Sigmoid colon (tissue), 7 donors: ENCODE measurements around the gene XRCC6. TPM values are rescaled to one million over a fixed set of nuclear protein-coding genes. Genes with fewer than 3 reads are reported as not detected.
"Not testable (repeated sequence)": the region's sequence is repeated elsewhere in the genome, so short reads cannot be mapped to it uniquely, and the experiment has no call there.

Experiments used
- DNase-seq: peaks from one replicate; pipeline ENCODE4 v3.0.0-alpha.2; 2019
- H3K27ac ChIP-seq, 4 donors: fragments of 200-600 bp; sonication (generic); one replicate each; pipeline ENCODE4 v1.5.1; 2016 to 2019; ENCODE audit warnings: mild to moderate bottlenecking in 1 of 4
- H3K27me3 ChIP-seq, 3 donors: fragments of 200-600 bp; sonication (generic); one replicate each; pipeline ENCODE4 v1.5.1; 2019; ENCODE audit warnings: mild to moderate bottlenecking in 1 of 3
- H3K36me3 ChIP-seq, 4 donors: fragments of 200-600 bp; sonication (generic); one replicate each; pipeline ENCODE4 v1.5.1; 2016 to 2019
- H3K4me1 ChIP-seq, 4 donors: fragments of 200-600 bp; sonication (generic); one replicate each; pipeline ENCODE4 v1.5.1; 2017 to 2019
- H3K4me3 ChIP-seq, 4 donors: fragments of 200-600 bp; sonication (generic); one replicate each; pipeline ENCODE4 v1.5.1; 2017 to 2019; ENCODE audit warnings: mild to moderate bottlenecking in 2 of 4, moderate library complexity in 1 of 4
- H3K9me3 ChIP-seq, 4 donors: fragments of 200-600 bp in 3 of 4; sonication (generic) in 3 of 4; one replicate each; pipeline versions ENCODE4 v1.5.1 to v1.6.1; 2013 to 2019
- CTCF ChIP-seq, 4 experiments: fragments of 450-650 bp in 3 of 4; fragments of 200-600 bp in 1 of 4; IDR thresholded peaks; one replicate each; pipeline ENCODE4 v1.5.1; 2016 to 2019; ENCODE audit warnings: antibody characterized with exemption in 4 of 4, mild to moderate bottlenecking in 3 of 4, moderate library complexity in 2 of 4
- EP300 ChIP-seq, 4 donors: sonication (generic); formaldehyde crosslinking; IDR thresholded peaks; one replicate each; pipeline ENCODE4 v1.6.1; 2017; ENCODE audit warnings: antibody characterized with exemption in 4 of 4
- POLR2A ChIP-seq, 2 donors: fragments of 450-650 bp; IDR thresholded peaks; one replicate each; pipeline ENCODE4 v1.6.1; 2016; ENCODE audit warnings: antibody characterized with exemption in 2 of 2, mild to moderate bottlenecking in 2 of 2, moderate library complexity in 2 of 2
- POLR2AphosphoS5 ChIP-seq, 4 donors: sonication (generic); formaldehyde crosslinking; IDR thresholded peaks; one replicate each; pipeline ENCODE4 v1.6.1; 2017; ENCODE audit warnings: antibody characterized with exemption in 4 of 4
- WGBS, 2 donors: extraction: QIAGEN DNeasy Blood & Tissue Kit; methylation state at CpG; one replicate each; pipeline ENCODE4 v1.1.7; 2013; 5-methylcytosine and 5-hydroxymethylcytosine counted together
- intact Hi-C: fragments of 100-400 bp; cut with DNase I; formaldehyde crosslinking; loops from one replicate; pipeline ENCODE4 v1.15.1; 2023
- polyA plus RNA-seq, 3 donors: library from polyadenylated mRNA; stranded (reverse); fragments of 200-250 nt; gene quantifications; one replicate each; pipeline ENCODE4 v1.2.3, GENCODE V29; 2013
- total RNA-seq, 4 donors: library from RNA; depleted of rRNA; stranded (reverse); fragments of >200 nt; gene quantifications; one replicate each; pipeline ENCODE4 v1.1.0, GENCODE V29; 2016
- donor health status: healthy with polysubstance abuse.
- donor health status: Bipolar disorder and iron deficiency.
- donor health status: healthy.

Gene XRCC6
- total and polyA plus RNA-seq, 7 donors, result 141 to 220 (median 190) TPM

- Histone ChIP-seq H3K27me3 (no peaks in the 10 kb centered on the region), H3K36me3 (peaks cover 0 to 28% (median 13%) of the 10 kb centered on the region in 4 donors), H3K4me3 (peak overlapping the region in 3 of 4 donors; percentile 52 to 60 (median 58)), H3K4me1 (peaks cover 0 to 25% (median 17%) of the 10 kb centered on the region in 4 donors), H3K27ac (peak overlapping the region; percentile 83 to 90 (median 84)), H3K9me3 (no peaks in the 10 kb centered on the region)
- intact Hi-C loops, result loop anchor here (10.0 kb wide), 1 partner anchor 392 kb away; the partner anchor contains the start of genes NAGA, PHETA2 and SMDT1
- 90 to 93% methylated on average over 9 of the region's 9 CpGs for WGBS, 2 donors
- TF ChIP-seq POLR2A (IDR thresholded peaks at IDR 0.05) (no peak), EP300 (IDR thresholded peaks at IDR 0.05) (no peak), CTCF (IDR thresholded peaks at IDR 0.05) (no peak), POLR2AphosphoS5 (IDR thresholded peaks at IDR 0.05) (no peak)
- peak; percentile 56 for DNase-seq
Observed at GRCh38 chr22:41683052-41683451, 62.0 kb downstream of the XRCC6 start.

- Histone ChIP-seq H3K9me3 (no peaks in the 10 kb centered on the region), H3K27ac (peak overlapping the region in 1 of 4 donors; percentile 86), H3K4me3 (no peak overlapping the region), H3K27me3 (no peaks in the 10 kb centered on the region), H3K4me1 (peaks cover 0 to 28% (median 17%) of the 10 kb centered on the region in 4 donors), H3K36me3 (peaks cover 0 to 22% (median 8%) of the 10 kb centered on the region in 4 donors)
- WGBS, 2 donors, result 80 to 87% methylated on average over 3 of the region's 3 CpGs
- TF ChIP-seq CTCF (IDR thresholded peaks at IDR 0.05), result no peak
- no peak for TF ChIP-seq EP300 (IDR thresholded peaks at IDR 0.05)
- TF ChIP-seq POLR2AphosphoS5 (IDR thresholded peaks at IDR 0.05), result no peak
- no peak for TF ChIP-seq POLR2A (IDR thresholded peaks at IDR 0.05)
- no peak for DNase-seq
- intact Hi-C loops, result loop anchor here (10.0 kb wide), 1 partner anchor 391 kb away; the partner anchor contains the start of genes NAGA, PHETA2 and SMDT1
Observed at GRCh38 chr22:41683616-41684015, 62.5 kb downstream of the XRCC6 start.

GRCh38 chr22:41684194-41684593, 63.1 kb downstream of the XRCC6 start:
- H3K27me3 ChIP-seq, result no peaks in the 10 kb centered on the region
- H3K27ac ChIP-seq, result no peak overlapping the region
- H3K36me3 ChIP-seq, result peaks cover 0 to 16% (median 4%) of the 10 kb centered on the region in 4 donors
- H3K4me3 ChIP-seq, result no peak overlapping the region
- H3K4me1 ChIP-seq, result peaks cover 0 to 28% (median 20%) of the 10 kb centered on the region in 4 donors
- no peaks in the 10 kb centered on the region for H3K9me3 ChIP-seq
- 88 to 90% methylated on average over 4 of the region's 4 CpGs for WGBS, 2 donors
- DNase-seq, result no peak
- TF ChIP-seq EP300 (IDR thresholded peaks at IDR 0.05), result no peak
- no peak for TF ChIP-seq CTCF (IDR thresholded peaks at IDR 0.05)
- TF ChIP-seq POLR2A (IDR thresholded peaks at IDR 0.05), result no peak
- no peak for TF ChIP-seq POLR2AphosphoS5 (IDR thresholded peaks at IDR 0.05)
- intact Hi-C loops, result loop anchor here (10.0 kb wide), 1 partner anchor 391 kb away; the partner anchor contains the start of genes NAGA, PHETA2 and SMDT1

- not testable (repeated sequence) for H3K27me3 ChIP-seq, DNase-seq, H3K27ac ChIP-seq, H3K4me3 ChIP-seq, H3K36me3 ChIP-seq, H3K9me3 ChIP-seq
- H3K4me1 ChIP-seq, result peaks cover 0 to 30% (median 20%) of the 10 kb centered on the region in 4 donors
- intact Hi-C loops, result loop anchor here (10.0 kb wide), 1 partner anchor 388 kb away; the partner anchor contains the start of genes NAGA, PHETA2 and SMDT1
- WGBS, 2 donors, result 73 to 85% methylated on average over 11 of the region's 11 CpGs
Observed at GRCh38 chr22:41686890-41687289, 65.8 kb downstream of the XRCC6 start.

GRCh38 chr22:41687901-41688364, 66.8 kb downstream of the XRCC6 start:
- H3K9me3 ChIP-seq, result no peaks in the 10 kb centered on the region
- peak overlapping the region; percentile 88 to 97 (median 94) for H3K27ac ChIP-seq
- 0% methylated on average over 20 of the region's 20 CpGs for WGBS, 2 donors
- H3K27me3 ChIP-seq, result no peaks in the 10 kb centered on the region
- no peaks in the 10 kb centered on the region for H3K36me3 ChIP-seq
- TF ChIP-seq EP300 (IDR thresholded peaks at IDR 0.05) (no peak), POLR2A (IDR thresholded peaks at IDR 0.05) (no peak), POLR2AphosphoS5 (IDR thresholded peaks at IDR 0.05) (no peak), CTCF (IDR thresholded peaks at IDR 0.05) (no peak)
- H3K4me3 ChIP-seq, result peak overlapping the region; percentile 57 to 81 (median 74)
- intact Hi-C loops, result loop anchor here (10.0 kb wide), 1 partner anchor 387 kb away; the partner anchor contains the start of genes NAGA, PHETA2 and SMDT1
- H3K4me1 ChIP-seq, result peaks cover 0 to 28% (median 19%) of the 10 kb centered on the region in 4 donors
- DNase-seq, result no peak
